ENCODE measurements around the gene AFG1L.

DNA sequence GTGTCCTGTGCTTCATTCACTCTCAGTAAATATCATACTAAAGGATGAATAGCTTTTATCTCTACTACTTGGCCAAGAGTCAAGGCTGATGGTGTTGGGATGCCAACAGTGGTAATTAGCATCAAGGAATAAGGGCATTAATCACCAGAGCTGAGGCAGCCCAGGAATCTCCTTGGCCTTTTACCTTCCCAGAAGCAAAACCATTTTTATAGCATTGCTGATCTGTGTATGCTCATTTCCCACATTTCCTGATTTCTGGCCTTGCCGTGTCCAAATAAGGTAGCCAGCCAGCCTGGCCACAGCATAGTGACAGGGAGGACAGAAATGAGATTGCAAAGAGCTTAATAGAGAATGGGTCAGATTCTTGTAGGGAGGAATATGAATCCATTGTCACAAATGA is 189.2 kb downstream of the AFG1L start:
- no peak for TF ChIP-seq POLR2A (IDR thresholded peaks at IDR 0.05)
- TF ChIP-seq, protein P1, sequence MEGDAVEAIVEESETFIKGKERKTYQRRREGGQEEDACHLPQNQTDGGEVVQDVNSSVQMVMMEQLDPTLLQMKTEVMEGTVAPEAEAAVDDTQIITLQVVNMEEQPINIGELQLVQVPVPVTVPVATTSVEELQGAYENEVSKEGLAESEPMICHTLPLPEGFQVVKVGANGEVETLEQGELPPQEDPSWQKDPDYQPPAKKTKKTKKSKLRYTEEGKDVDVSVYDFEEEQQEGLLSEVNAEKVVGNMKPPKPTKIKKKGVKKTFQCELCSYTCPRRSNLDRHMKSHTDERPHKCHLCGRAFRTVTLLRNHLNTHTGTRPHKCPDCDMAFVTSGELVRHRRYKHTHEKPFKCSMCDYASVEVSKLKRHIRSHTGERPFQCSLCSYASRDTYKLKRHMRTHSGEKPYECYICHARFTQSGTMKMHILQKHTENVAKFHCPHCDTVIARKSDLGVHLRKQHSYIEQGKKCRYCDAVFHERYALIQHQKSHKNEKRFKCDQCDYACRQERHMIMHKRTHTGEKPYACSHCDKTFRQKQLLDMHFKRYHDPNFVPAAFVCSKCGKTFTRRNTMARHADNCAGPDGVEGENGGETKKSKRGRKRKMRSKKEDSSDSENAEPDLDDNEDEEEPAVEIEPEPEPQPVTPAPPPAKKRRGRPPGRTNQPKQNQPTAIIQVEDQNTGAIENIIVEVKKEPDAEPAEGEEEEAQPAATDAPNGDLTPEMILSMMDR (IDR thresholded peaks at IDR 0.05), result no peak
